HepG2 (cell line): Measurements from ENCODE around the gene TCEANC2. TPM values are rescaled to one million over a fixed set of nuclear protein-coding genes. Genes with fewer than 3 reads are reported as not detected.

Experiments used
- ATAC-seq: fragments of 200-7000 bp; cut with Tn5 transposase; 3 replicates; pipeline ENCODE4 v1.9.1; 2020; ENCODE audit warnings: mild to moderate bottlenecking, moderate library complexity
- BruUV-seq: library from RNA; stranded (reverse); fragments of 400-500 nt; replicated peaks from 2 replicates; lab custom pipeline; 2021; lab: Mats Ljungman, UMichigan
- CTCF ChIA-PET: fragments of 300-600 bp; formaldehyde crosslinking; extraction: SDS; loops from one replicate; lab custom pipeline; 2021; ENCODE audit warnings: low total read pairs, inconsistent platforms, low intra/inter-chr PET ratio; lab: Yijun Ruan, JAX
- POLR2A ChIA-PET: fragments of 350-600 bp; sonication (Branson Sonifier 250); formaldehyde crosslinking; loops from one replicate; lab custom pipeline; 2020; ENCODE audit warnings: antibody characterized with exemption, inconsistent platforms; lab: Yijun Ruan, JAX
- DNase-seq: peaks from one replicate; pipeline ENCODE4 v3.0.0-alpha.2; 2015; ENCODE audit warnings: low spot score
- FAIRE-seq: peaks from 3 replicates; lab custom pipeline; 2011; peaks lifted over from hg19 to GRCh38; lab: Jason Lieb, UNC
- H2AFZ ChIP-seq: one replicate; pipeline ENCODE4 v1.6.1; 2011; ENCODE audit warnings: low read length, inconsistent platforms
- H3K27ac ChIP-seq: fragments of 300-600 bp; 3 replicates; pipeline ENCODE4 v1.8.0; 2011; ENCODE audit warnings: mixed run types, mild to moderate bottlenecking, mixed read lengths, low read length, inconsistent platforms; ENCODE audit not compliant: insufficient read depth; ENCODE audit errors: extremely low read length
- H3K27me3 ChIP-seq, 2 experiments: fragments of 200-600 bp in 1 of 2; 2 replicates in 1 of 2; 3 replicates in 1 of 2; pipeline versions ENCODE4 v1.6.0 to v1.8.0; 2011; ENCODE audit warnings: low read length in 2 of 2, mild to moderate bottlenecking in 2 of 2, moderate library complexity in 2 of 2, inconsistent platforms in 1 of 2; ENCODE audit not compliant: insufficient read depth in 2 of 2, control insufficient read depth in 1 of 2
- H3K36me3 ChIP-seq, 2 experiments: fragments of 200-600 bp in 1 of 2; replicated peaks in 1 of 2; 2 replicates in 1 of 2; 3 replicates in 1 of 2; pipeline versions ENCODE4 v1.5.1 to v1.8.0; 2011; ENCODE audit warnings: low read length in 2 of 2, inconsistent platforms in 1 of 2; ENCODE audit not compliant: insufficient read depth in 2 of 2, control insufficient read depth in 1 of 2
- H3K4me1 ChIP-seq: 2 replicates; pipeline ENCODE4 v1.5.1; 2012; ENCODE audit warnings: low read length, inconsistent platforms; ENCODE audit not compliant: insufficient read depth
- H3K4me2 ChIP-seq: 2 replicates; pipeline ENCODE4 v1.6.0; 2011; ENCODE audit warnings: low read depth, low read length, inconsistent platforms
- H3K4me3 ChIP-seq, 3 experiments: fragments of 200-600 bp in 1 of 3; sonication (generic), shearing (Covaris generic) in 1 of 3; replicated peaks in 1 of 3; 2 replicates each; pipeline ENCODE4 v1.5.1; 2011 to 2016; ENCODE audit warnings: low read length in 3 of 3, inconsistent platforms in 2 of 3, low read depth in 2 of 3, mild to moderate bottlenecking in 2 of 3, control low read depth in 1 of 3, mixed read lengths in 1 of 3; ENCODE audit not compliant: insufficient read depth in 1 of 3
- H3K79me2 ChIP-seq: one replicate; pipeline ENCODE4 v1.6.1; 2011; ENCODE audit warnings: low read length, inconsistent platforms; ENCODE audit not compliant: insufficient read depth
- H3K9ac ChIP-seq: 2 replicates; pipeline ENCODE4 v1.6.0; 2011; ENCODE audit warnings: mild to moderate bottlenecking, low read depth, low read length, inconsistent platforms; ENCODE audit not compliant: insufficient read depth
- H3K9me3 ChIP-seq: 2 replicates; pipeline ENCODE4 v1.5.1; 2012; ENCODE audit warnings: mild to moderate bottlenecking, low read length
- H4K20me1 ChIP-seq: 2 replicates; pipeline ENCODE4 v1.6.0; 2011; ENCODE audit warnings: inconsistent platforms, mild to moderate bottlenecking, low read length, moderate library complexity; ENCODE audit not compliant: insufficient read depth
- NFE2L1 ChIP-seq: sonication (generic); formaldehyde crosslinking; IDR thresholded peaks from 2 replicates; pipeline ENCODE4 v1.4.0; 2020; ENCODE audit warnings: missing genetic modification reagents, mild to moderate bottlenecking, borderline replicate concordance
- TEAD3 ChIP-seq: optimal IDR thresholded peaks from 2 replicates; pipeline ENCODE3; 2016; ENCODE audit warnings: borderline replicate concordance
- THAP8 ChIP-seq: sonication (generic); formaldehyde crosslinking; IDR thresholded peaks from 2 replicates; pipeline ENCODE4 v1.5.1; 2020; ENCODE audit warnings: missing genetic modification reagents, mild to moderate bottlenecking, borderline replicate concordance
- THAP9 ChIP-seq: sonication (generic); formaldehyde crosslinking; IDR thresholded peaks from 2 replicates; pipeline ENCODE4; 2020; ENCODE audit warnings: missing genetic modification reagents, mild to moderate bottlenecking, borderline replicate concordance
- WIZ ChIP-seq: sonication (generic); formaldehyde crosslinking; IDR thresholded peaks from 2 replicates; pipeline ENCODE4 v1.5.1; 2020; ENCODE audit warnings: mild to moderate bottlenecking, missing genetic modification reagents
- ZBTB25 ChIP-seq: IDR thresholded peaks from 2 replicates; pipeline ENCODE4 v1.6.1; 2018; ENCODE audit warnings: missing genetic modification reagents
- ZNF44 ChIP-seq: sonication (generic); formaldehyde crosslinking; IDR thresholded peaks from 2 replicates; pipeline ENCODE4 v1.5.1; 2020; ENCODE audit warnings: mild to moderate bottlenecking, missing genetic modification reagents
- ZNF569 ChIP-seq: sonication (generic); formaldehyde crosslinking; IDR thresholded peaks from 2 replicates; pipeline ENCODE4 v1.5.0; 2020; ENCODE audit warnings: mild to moderate bottlenecking, missing genetic modification reagents, moderate library complexity, borderline replicate concordance
- ZNF782 ChIP-seq: sonication (generic); formaldehyde crosslinking; IDR thresholded peaks from 2 replicates; pipeline ENCODE4 v1.4.0; 2020; ENCODE audit warnings: missing genetic modification reagents, mild to moderate bottlenecking, borderline replicate concordance
- WGBS: methylation state at CpG from one replicate; pipeline ENCODE4 v1.1.6; 2017; ENCODE audit warnings: low lambda C conversion rate; 5-methylcytosine and 5-hydroxymethylcytosine counted together
- in situ Hi-C: cut with HindIII; loops from 2 replicates; pipeline ENCODE4 v1.10.0; 2017; ENCODE audit warnings: low pct_unique_long_range_greater_than_20kb; ENCODE audit not compliant: extremely low pct_ligation_motif_present
- intact Hi-C: fragments of 100-400 bp; cut with micrococcal nuclease; formaldehyde crosslinking; loops from one replicate; pipeline ENCODE4 v1.10.0; 2022; ENCODE audit not compliant: unreplicated experiment
- polyA plus RNA-seq, 8 experiments: library from polyadenylated mRNA; depleted of rRNA in 3 of 8; stranded (reverse) in 7 of 8; unstranded in 1 of 8; fragments of >200 nt; fragmentation: Illumina TruSeq in 4 of 8; extraction: Trizol in 4 of 8; gene quantifications; 2 replicates each; pipeline versions ENCODE4 v1.2.1 to v1.2.3, GENCODE V29; 2011 to 2016; ENCODE audit warnings: low read depth in 4 of 8, missing spikeins in 1 of 8, mixed read lengths in 1 of 8; ENCODE audit not compliant: insufficient read depth in 1 of 8
- total RNA-seq, 5 experiments: library from RNA; depleted of rRNA; stranded (reverse); fragments of >200 nt; fragmentation: Illumina TruSeq; extraction: Trizol; gene quantifications; 2 replicates each; pipeline ENCODE4 v1.2.3, GENCODE V29; 2016; ENCODE audit warnings: low read depth in 1 of 5

The TCEANC2 gene
- total and polyA plus RNA-seq, 2 of the 13 experiments (the other 11 are each of a cell fraction or from before 2014, with no cell fraction given) = 3.8 to 5.0 TPM

GRCh38 chr1:54064299-54064698, 10.9 kb downstream of the TCEANC2 start (continued):
- no peak for TF ChIP-seq THAP9 (CRISPR knock-in tag)

GRCh38 chr1:54069791-54070170, 16.4 kb downstream of the TCEANC2 start:
- no peak overlapping the region for H3K4me3 ChIP-seq
- H2AFZ ChIP-seq = no peak overlapping the region
- ATAC-seq (peak; percentile 65), FAIRE-seq (no peak), DNase-seq (no peak)
- peak overlapping the region; percentile 1 for H3K27ac ChIP-seq
- WGBS = 100% methylated on average over 1 of the region's 1 CpG
- ChIA-PET POLR2A (interaction anchor here (1.3 kb wide), 1 partner anchor 12 kb away, joined by 7 read pairs; no protein-coding TSS in a partner anchor), CTCF (interaction anchor here (1.1 to 3.5 kb wide), 5 partner anchors 12 to 722 kb away, joined by 3 to 92 read pairs (median 6); no protein-coding TSS in a partner anchor)
- no peak overlapping the region for H3K9ac ChIP-seq
- H4K20me1 ChIP-seq = no peaks in the 10 kb centered on the region
- no peaks in the 10 kb centered on the region for H3K27me3 ChIP-seq
- peaks cover 1 to 3% of the 10 kb centered on the region in 2 experiments; a peak in 3 of 5 replicates for H3K36me3 ChIP-seq
- BruUV-seq = no TSS peak
- H3K4me1 ChIP-seq = peaks cover 25% of the 10 kb centered on the region
- no peak for TF ChIP-seq ZNF569 (CRISPR knock-in tag)
- TF ChIP-seq ZBTB25 (CRISPR knock-in tag) = no peak
- TF ChIP-seq NFE2L1 (CRISPR knock-in tag) = no peak
- peak; percentile 21 for TF ChIP-seq TEAD3
- TF ChIP-seq ZNF782 (CRISPR knock-in tag) = no peak
- TF ChIP-seq WIZ (CRISPR knock-in tag) = no peak
- TF ChIP-seq ZNF44 (CRISPR knock-in tag) = no peak
- no peak for TF ChIP-seq THAP8 (CRISPR knock-in tag)
- H3K9me3 ChIP-seq = no peaks in the 10 kb centered on the region
- intact Hi-C loops (loop anchor here (1.0 to 10.0 kb wide), 3 partner anchors 12 to 135 kb away; partner anchors contain the start of genes CYB5RL, MRPL37, TCEANC2 and TMEM59), in situ Hi-C loops (no loop called here)
- no peaks in the 10 kb centered on the region for H3K79me2 ChIP-seq
- no peak overlapping the region for H3K4me2 ChIP-seq
